Upper lobe of left lung (tissue), 6 donors: ENCODE data around the gene LTK. TPM values are rescaled to one million over a fixed set of nuclear protein-coding genes. Genes with fewer than 3 reads are reported as not detected.

Experiments used
- ATAC-seq, 2 donors: fragments of 200-7000 bp; cut with Tn5 transposase; one replicate each; pipeline ENCODE4 v1.9.1; 2022; ENCODE audit warnings: mild to moderate bottlenecking in 2 of 2, moderate library complexity in 2 of 2; ENCODE audit not compliant: low FRiP score in 2 of 2
- DNase-seq, 2 donors: peaks; one replicate each; pipeline ENCODE4 v3.0.0-alpha.2; 2019 to 2020
- H3K27ac ChIP-seq, 4 donors: fragments of 200-600 bp; sonication (generic); one replicate each; pipeline ENCODE4 v1.5.1; 2016 to 2019
- H3K27me3 ChIP-seq, 4 donors: fragments of 200-600 bp; sonication (generic); one replicate each; pipeline ENCODE4 v1.5.1; 2017 to 2019
- H3K36me3 ChIP-seq, 4 donors: fragments of 200-600 bp; sonication (generic); one replicate each; pipeline ENCODE4 v1.5.1; 2016 to 2019
- H3K4me1 ChIP-seq, 4 donors: fragments of 200-600 bp; sonication (generic); one replicate each; pipeline ENCODE4 v1.5.1; 2018 to 2019
- H3K4me3 ChIP-seq, 4 donors: fragments of 200-600 bp; sonication (generic); one replicate each; pipeline ENCODE4 v1.5.1; 2017 to 2019; ENCODE audit warnings: mild to moderate bottlenecking in 2 of 4, moderate library complexity in 1 of 4
- H3K9me3 ChIP-seq, 4 donors: fragments of 200-600 bp; sonication (generic); one replicate each; pipeline ENCODE4 v1.5.1; 2018 to 2019
- EP300 ChIP-seq, 4 donors: sonication (generic); formaldehyde crosslinking; IDR thresholded peaks; one replicate each; pipeline ENCODE4 v1.5.1; 2017; ENCODE audit warnings: antibody characterized with exemption in 4 of 4, control low read depth in 2 of 4
- POLR2A ChIP-seq, 4 donors: fragments of 450-650 bp; IDR thresholded peaks; one replicate each; pipeline ENCODE4 v1.5.1; 2016 to 2017; ENCODE audit warnings: antibody characterized with exemption in 4 of 4, mild to moderate bottlenecking in 2 of 4
- POLR2AphosphoS5 ChIP-seq, 2 donors: sonication (generic); formaldehyde crosslinking; IDR thresholded peaks; one replicate each; pipeline ENCODE4 v1.5.1; 2017; ENCODE audit warnings: antibody characterized with exemption in 2 of 2
- WGBS, 2 donors: methylation state at CpG; one replicate each; pipeline ENCODE4 v1.1.5; 2017 to 2018; 5-methylcytosine and 5-hydroxymethylcytosine counted together
- total RNA-seq, 6 donors: library from RNA; depleted of rRNA in 4 of 6; stranded (reverse); fragments of >200 nt in 4 of 6; gene quantifications; one replicate each; pipeline versions ENCODE4 v1.1.0 to v1.2.1, GENCODE V29; 2016 to 2021
- TF ChIP-seq, protein P1 (sequence below), 6 experiments: fragments of 450-650 bp in 4 of 6; fragments of 200-600 bp in 2 of 6; sonication (generic) in 2 of 6; IDR thresholded peaks; one replicate each; pipeline ENCODE4 v1.5.1; 2016 to 2019; ENCODE audit warnings: antibody characterized with exemption in 6 of 6
- donor health status: DM: no; HTN: no; CAD: no; lungs with moderate emphysema.
- donor health status: DM: no; HTN: yes; CAD: no; lungs with severe emphysema.

Gene LTK
- total RNA-seq, 6 donors from 2014 or later: 2.2 to 23.0 (median 5.7) TPM

DNA sequence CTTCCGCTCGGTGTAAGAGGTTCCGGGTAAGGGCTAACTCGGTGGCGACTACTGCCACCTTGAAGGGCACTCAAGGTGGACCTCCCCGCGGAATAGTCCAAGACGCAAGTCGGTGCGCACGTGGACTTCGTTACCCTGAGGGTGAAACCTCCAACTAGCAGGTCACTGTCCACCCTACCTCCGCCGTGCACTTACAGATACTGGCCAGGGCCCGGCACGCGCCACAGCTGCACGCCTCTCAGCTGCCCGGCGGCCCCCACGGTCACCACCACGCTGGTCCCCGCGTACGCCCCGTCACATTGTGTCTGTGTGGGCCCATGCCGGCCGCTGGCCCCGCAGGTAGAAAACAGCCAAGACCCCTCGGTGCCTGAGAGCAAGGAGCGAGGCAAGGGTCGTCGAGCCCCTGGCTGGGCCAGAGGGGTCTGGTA is 1.1 kb downstream of the LTK start:
- peak overlapping the region in 1 of 4 donors; percentile 64 for H3K27ac ChIP-seq
- DNase-seq: peak in 1 of 2 donors; percentile 83
- no peak for TF ChIP-seq POLR2AphosphoS5 (IDR thresholded peaks at IDR 0.05)
- TF ChIP-seq EP300 (IDR thresholded peaks at IDR 0.05): no peak
- TF ChIP-seq POLR2A (IDR thresholded peaks at IDR 0.05): no peak
- TF ChIP-seq, protein P1, sequence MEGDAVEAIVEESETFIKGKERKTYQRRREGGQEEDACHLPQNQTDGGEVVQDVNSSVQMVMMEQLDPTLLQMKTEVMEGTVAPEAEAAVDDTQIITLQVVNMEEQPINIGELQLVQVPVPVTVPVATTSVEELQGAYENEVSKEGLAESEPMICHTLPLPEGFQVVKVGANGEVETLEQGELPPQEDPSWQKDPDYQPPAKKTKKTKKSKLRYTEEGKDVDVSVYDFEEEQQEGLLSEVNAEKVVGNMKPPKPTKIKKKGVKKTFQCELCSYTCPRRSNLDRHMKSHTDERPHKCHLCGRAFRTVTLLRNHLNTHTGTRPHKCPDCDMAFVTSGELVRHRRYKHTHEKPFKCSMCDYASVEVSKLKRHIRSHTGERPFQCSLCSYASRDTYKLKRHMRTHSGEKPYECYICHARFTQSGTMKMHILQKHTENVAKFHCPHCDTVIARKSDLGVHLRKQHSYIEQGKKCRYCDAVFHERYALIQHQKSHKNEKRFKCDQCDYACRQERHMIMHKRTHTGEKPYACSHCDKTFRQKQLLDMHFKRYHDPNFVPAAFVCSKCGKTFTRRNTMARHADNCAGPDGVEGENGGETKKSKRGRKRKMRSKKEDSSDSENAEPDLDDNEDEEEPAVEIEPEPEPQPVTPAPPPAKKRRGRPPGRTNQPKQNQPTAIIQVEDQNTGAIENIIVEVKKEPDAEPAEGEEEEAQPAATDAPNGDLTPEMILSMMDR (IDR thresholded peaks at IDR 0.05): no peak
- H3K4me3 ChIP-seq: peak overlapping the region; percentile 1 to 55 (median 46)
- H3K27me3 ChIP-seq: peaks cover 0 to 29% (median 18%) of the 10 kb centered on the region in 4 donors
- peak in 1 of 2 donors; percentile 33 for ATAC-seq
- WGBS, 2 donors: 4 to 13% methylated on average over 4 to 33 of the region's 33 CpGs
- peaks cover 0 to 2% (median 0%) of the 10 kb centered on the region in 4 donors for H3K36me3 ChIP-seq
- no peaks in the 10 kb centered on the region for H3K9me3 ChIP-seq
- H3K4me1 ChIP-seq: peaks cover 25 to 34% (median 28%) of the 10 kb centered on the region in 4 donors

DNA sequence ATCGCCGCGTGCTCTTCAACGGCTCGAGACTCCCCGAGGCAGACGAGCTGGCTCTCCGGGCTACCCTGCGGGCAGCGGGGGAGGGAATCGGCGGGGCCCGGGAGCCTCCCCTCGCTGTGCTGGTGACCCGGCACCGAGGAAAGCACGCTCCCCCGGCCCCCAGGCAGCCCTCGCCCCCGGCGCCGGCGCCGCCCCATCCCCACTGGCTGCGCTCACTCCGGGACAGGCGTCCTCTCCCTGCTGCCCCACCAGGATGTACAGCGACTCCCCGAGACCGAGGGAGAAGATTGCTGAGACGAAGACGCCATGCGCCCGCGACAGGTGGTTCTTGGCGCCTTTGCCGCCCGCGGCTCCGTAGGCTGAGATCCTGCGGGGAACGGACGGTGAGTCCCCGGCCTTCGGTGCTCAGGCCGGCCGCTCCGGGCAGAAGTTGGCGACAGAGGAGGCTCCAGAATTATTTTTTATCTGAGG is 1.7 kb downstream of the LTK start:
- Histone ChIP-seq H3K27me3 (peaks cover 0 to 29% (median 18%) of the 10 kb centered on the region in 4 donors), H3K4me3 (peak overlapping the region in 3 of 4 donors; percentile 45 to 55 (median 47)), H3K36me3 (no peaks in the 10 kb centered on the region), H3K4me1 (peaks cover 25 to 34% (median 28%) of the 10 kb centered on the region in 4 donors), H3K27ac (peak overlapping the region in 1 of 4 donors; percentile 27), H3K9me3 (no peaks in the 10 kb centered on the region)
- TF ChIP-seq POLR2AphosphoS5 (IDR thresholded peaks at IDR 0.05): no peak
- no peak for TF ChIP-seq EP300 (IDR thresholded peaks at IDR 0.05)
- TF ChIP-seq, protein P1 (IDR thresholded peaks at IDR 0.05): no peak
- TF ChIP-seq POLR2A (IDR thresholded peaks at IDR 0.05): no peak
- ATAC-seq: no peak
- DNase-seq: peak in 1 of 2 donors; percentile 82
- WGBS, 2 donors: 1 to 6% methylated on average over 14 to 19 of the region's 49 CpGs

DNA sequence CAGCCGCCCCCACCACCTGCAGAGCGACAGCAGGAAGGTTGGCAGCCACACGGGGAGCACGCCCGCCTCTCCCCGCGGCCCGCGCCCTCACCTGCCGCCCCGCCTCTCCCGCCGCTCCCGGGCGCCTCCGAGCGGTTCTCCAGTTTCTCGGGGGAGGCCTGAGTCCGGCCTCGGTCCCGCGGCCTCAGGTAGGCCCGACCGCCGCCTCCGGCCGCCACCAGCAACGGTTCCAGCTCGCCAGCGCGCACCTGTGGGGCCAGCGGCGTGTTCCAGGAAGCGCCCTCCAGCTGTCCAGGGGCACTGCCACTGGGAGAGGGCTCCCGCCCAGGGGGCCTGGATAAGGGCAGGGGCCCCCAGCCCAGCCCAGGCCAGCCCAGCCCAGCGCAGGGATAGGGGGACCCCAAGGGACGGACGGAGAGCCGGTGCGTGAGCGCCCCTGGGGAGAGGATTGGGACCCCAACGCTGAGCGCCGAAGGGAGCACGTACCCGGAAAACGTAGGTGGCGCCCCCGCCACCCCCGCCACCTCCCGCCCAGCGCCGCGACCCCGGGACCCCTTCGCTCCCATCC is 2.2 kb downstream of the LTK start:
- Histone ChIP-seq H3K27me3 (peaks cover 0 to 29% (median 18%) of the 10 kb centered on the region in 4 donors), H3K4me3 (peak overlapping the region in 3 of 4 donors; percentile 45 to 55 (median 47)), H3K9me3 (no peaks in the 10 kb centered on the region), H3K27ac (peak overlapping the region in 1 of 4 donors; percentile 27), H3K36me3 (no peaks in the 10 kb centered on the region), H3K4me1 (peaks cover 25 to 34% (median 28%) of the 10 kb centered on the region in 4 donors)
- peak in 1 of 2 donors; percentile 85 for DNase-seq
- ATAC-seq: no peak
- TF ChIP-seq, protein P1 (IDR thresholded peaks at IDR 0.05): no peak
- TF ChIP-seq EP300 (IDR thresholded peaks at IDR 0.05) (no peak), POLR2AphosphoS5 (IDR thresholded peaks at IDR 0.05) (no peak), POLR2A (IDR thresholded peaks at IDR 0.05) (no peak)
- WGBS, 2 donors: 20 to 50% methylated on average over 5 to 30 of the region's 56 CpGs

DNA sequence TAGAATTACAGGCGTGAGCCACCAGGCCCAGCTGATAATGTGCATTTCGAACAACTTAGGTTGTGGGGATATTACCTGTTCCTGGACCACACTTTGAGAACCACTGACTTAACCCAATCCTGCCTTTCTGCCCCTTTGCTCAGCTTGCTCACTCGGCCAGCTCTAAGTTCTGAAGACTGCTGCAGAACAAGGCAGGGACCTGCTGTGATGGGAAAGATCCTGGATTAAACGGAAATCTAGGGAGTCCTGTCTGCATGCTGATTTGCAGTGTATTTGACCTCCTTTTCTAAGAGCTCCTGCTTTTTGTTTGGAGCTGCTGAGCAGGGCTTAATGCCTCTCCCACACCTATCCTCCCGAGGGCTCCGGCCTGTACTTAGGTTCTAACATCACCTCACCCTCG is 2.9 kb downstream of the LTK start:
- H3K27ac ChIP-seq: no peak overlapping the region
- DNase-seq: no peak
- no peak for TF ChIP-seq POLR2A (IDR thresholded peaks at IDR 0.05)
- no peak for TF ChIP-seq EP300 (IDR thresholded peaks at IDR 0.05)
- no peak for TF ChIP-seq POLR2AphosphoS5 (IDR thresholded peaks at IDR 0.05)
- TF ChIP-seq, protein P1 (IDR thresholded peaks at IDR 0.05): no peak
- H3K4me3 ChIP-seq: no peak overlapping the region
- 84 to 94% methylated on average over 7 of the region's 7 CpGs for WGBS, 2 donors
- H3K4me1 ChIP-seq: peaks cover 25 to 34% (median 28%) of the 10 kb centered on the region in 4 donors
- no peaks in the 10 kb centered on the region for H3K9me3 ChIP-seq
- no peak for ATAC-seq
- H3K36me3 ChIP-seq: no peaks in the 10 kb centered on the region
- peaks cover 0 to 29% (median 18%) of the 10 kb centered on the region in 4 donors for H3K27me3 ChIP-seq
